CD4-positive, alpha-beta T cell treated with Interferon gamma for 1 hour (primary cell): ENCODE data around the gene LCN12.

ENCODE experiments used
- DNase-seq: peaks from one replicate; pipeline ENCODE4 v3.0.0-alpha.2; 2020

Gene LCN12

DNA sequence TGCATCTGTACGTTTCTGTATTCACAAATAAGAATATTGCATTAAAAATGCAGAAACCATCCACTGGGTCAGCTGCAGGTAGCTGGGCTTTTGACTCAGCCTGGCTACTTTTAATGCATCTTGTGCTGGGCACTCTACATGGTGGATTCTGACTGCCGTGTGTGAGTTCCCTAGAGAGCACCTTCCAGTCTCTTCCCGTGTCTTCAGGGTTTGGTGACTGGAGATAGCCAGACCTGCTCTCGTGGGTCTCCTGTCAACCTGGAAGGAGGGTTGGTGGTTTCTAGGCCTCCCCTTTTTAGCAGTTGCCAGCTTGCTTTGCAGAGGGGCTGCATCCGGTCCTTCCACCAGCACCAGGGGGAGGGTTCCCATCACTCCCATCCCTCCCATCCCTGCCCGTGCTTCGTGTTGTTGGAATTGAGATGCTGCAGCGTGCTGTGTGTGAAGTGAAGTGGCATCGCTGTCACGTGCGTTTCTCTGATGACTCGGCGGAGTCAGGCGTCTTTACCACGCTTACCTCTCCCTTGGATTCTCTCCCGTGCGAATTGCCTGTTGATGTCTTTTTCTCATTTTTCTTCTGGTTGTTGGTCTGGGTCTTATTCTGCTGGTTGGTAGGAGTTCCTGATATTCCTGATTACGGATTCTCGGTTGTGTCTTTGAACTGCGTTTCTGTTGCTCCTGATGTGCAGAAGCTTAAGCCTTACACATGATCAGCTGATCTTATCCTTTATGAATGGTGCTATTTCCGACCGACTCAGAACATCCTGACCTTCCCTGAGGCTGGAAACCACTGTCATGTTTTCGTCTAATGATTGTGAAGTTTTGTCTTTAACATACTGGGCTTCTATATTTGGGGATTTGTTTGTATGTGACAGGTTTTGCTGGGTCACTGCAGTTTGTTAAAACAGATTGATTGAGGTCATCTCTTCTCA is 24.5 kb upstream of the LCN12 start:
- DNase-seq: no peak

DNA sequence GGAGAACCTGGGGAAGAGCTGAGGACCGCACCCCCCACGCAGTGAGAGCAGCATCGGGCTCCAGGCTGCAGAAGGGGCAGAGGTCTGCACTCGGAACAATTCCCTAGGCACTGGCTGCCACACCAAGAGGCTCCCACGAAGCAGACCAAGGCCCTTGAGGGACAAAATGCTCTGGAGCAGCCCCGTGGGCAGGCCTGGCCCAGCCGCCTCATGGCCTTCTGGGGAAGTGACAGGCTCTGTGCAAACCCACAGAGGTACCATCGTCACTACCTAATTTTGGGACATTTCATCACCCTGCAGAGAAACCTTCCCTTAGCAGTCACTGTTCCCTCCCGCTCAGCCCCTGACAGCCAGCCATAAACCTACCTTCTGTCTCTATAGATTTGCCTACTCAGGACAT is 23.5 kb upstream of the LCN12 start:
- no peak for DNase-seq

DNA sequence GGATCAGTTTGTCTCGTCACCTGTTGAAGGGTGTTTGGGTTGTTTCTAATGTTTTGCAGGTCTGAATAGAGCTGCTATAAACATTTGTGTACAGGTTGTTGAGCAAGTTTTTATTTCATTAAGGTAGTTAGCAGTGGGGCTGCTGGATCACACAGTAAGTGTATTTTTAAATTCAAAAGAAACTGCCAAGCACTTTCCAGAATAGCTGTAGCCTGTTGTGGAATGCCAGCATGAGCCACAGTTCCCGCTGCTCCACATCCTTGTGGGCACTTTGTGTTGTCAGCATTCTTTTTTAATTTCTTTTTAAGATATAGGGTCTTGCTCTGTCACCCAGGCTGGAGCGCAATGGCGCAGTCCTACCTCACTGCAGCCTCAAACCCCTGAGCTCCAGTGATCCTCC is 22.1 kb upstream of the LCN12 start:
- DNase-seq: no peak

- DNase-seq: no peak
These were observed 20.4 kb upstream of the LCN12 start for GRCh38 chr9:136931611-136932130.

DNA sequence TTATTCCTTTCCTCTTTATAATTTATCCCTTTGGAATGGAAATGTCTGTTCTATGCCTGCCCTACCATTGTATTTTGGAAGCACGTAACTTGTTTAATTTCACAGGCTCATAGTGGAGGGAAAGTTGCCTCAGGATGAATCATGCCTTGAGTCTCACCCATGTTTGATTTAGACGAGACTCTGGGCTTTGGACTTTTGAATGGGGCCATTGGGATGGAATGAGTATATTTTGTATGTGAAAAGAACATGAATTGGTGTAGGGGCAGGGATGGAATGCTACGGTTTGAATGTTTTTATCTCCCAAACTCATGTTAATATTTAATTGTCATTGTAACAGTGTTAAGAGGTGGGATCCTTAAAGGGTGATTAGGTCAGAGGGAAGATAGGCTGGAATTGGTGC is 17.8 kb upstream of the LCN12 start:
- no peak for DNase-seq

DNA sequence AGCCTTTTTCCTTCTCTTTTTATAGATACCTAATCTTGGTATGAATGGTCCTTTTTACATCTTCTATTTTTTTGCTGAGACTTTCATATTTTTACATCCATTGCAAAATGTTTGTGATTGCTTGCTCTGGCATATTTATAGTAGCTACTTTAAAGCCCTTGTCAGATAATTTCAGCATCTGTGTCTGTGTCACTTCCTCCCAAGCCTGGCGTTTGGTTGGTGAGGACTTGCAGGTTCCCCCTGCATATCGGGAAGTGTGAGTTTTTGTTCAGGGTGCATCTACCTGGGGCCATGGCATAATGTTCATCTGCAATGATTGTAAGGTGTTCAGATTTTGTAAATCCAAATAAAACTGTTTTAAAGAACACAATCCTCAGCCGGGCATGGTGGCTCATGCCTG is 16.4 kb upstream of the LCN12 start:
- no peak for DNase-seq

DNA sequence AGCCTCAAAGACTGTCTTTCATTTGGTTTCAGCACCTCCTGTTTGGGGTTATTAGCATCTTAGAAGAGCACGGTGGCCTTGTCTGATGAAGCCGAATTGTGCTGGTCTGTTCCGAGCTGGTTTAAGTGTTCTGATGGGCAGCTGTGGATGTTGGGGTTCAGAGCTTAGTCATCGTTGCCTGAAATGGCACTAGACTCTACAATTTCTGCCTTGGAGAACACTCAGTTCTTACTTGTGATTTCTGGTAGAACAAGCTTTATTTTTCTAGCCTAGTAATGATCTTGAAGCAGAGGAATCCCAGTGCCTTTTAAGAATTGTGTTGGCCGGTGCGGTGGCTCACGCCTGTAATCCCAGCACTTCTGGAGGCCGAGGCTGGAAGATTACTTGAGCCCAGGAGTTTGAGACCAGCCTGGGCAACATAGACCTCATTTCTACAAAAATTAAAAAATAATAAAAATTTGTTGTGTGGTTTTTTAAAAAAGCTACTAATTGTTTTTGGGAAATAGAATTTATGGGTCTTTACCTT is 15.4 kb upstream of the LCN12 start:
- DNase-seq: no peak

- no peak for DNase-seq
These were observed 14.7 kb upstream of the LCN12 start for GRCh38 chr9:136937186-136938001.

DNA sequence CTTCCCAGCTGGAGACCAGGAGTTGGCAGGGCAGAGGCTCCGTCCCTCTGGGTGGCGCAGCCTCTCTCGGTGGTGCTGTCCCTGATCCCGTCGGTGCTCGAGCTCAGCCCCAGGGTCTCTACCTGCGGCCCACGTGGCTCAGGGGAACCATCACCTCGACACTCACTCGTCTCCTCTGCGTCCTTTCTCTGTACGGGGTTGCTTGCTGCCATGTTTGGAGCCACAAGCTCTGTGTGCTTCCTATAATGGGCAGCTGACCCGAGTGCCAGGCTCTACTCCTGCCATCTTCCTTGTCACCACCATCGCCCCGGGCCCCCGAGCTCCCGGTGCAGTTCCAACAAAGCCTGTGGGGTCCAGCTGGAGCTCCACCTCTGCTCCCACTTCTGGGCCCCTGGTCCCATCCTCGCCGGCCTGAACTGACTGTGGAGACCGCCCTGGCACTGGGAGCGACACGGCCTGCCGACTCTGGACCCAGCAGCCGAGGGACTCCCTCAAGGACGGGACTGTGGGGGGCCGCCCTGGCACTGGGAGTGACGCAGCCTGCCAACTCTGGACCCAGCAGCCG is 12.6 kb upstream of the LCN12 start:
- DNase-seq: no peak

DNA sequence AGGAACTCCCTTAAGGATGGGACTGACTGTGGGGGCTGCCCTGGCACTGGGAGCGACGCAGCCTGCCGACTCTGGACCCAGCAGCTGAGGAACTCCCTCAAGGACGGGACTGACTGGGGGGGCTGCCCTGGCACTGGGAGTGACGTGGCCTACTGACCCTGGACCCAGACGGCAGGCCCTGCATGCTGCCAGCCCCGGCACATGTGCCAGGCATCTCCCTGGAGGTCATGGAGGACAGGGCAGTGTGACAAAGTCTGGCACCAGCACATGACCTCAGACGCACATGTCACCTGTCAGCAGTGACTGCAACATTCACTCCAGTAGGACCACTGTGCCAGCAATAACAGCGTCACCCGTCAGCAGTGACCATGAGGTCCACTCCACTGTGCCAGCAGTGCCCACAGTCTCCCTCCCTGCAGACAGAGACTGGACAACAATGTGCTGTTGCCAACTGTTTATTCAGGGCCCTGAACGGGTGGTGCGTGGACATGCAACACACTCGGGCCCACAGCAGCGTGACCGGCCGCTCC is 12.0 kb upstream of the LCN12 start:
- DNase-seq: no peak

- DNase-seq: no peak
These were observed 11.4 kb upstream of the LCN12 start for GRCh38 chr9:136940526-136941230.

DNA sequence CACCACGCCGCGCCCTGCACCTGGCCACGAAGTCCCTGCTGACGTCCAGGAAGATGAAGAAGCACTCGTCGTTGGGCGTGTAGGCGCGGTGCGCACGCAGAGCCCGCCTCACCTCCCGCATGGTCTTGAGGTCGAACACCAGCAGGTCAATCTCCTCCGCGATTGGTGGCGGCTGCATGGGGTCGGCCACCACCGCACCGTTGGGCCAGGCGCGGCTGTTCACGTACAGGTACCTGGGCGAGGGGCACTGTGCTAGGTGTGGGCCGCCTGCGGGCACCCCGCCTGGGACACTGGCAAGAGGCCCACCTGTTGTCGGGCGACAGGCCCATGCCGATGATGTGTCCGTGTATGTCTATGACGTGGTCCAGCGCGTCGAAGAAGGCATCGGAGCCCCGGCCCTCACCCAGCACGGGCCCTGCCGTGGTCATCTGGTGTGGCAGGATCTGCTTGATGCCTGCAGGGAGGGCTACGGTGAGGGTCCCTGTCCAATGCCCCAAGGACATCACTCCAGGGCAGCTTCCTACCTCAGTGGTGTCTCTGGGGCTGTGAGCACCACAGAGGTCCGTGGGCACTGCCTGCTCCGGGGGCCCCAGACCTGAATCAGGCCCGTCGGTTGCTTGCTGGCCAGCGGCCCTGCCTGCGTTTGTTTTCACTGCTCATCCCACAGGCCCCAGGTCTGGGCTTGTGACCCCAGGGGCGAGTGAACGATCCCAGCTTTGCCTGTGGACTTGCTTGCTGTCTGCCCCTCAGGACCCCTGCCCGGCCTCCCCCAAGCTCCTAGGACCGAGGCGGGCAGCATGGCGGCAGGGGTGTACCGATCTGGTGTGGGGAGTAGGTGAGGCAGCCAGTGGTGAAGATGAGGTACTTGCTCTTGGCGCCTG is 10.6 kb upstream of the LCN12 start:
- DNase-seq: no peak

- no peak for DNase-seq
These were observed 9.8 kb upstream of the LCN12 start for GRCh38 chr9:136942112-136942880.

DNA sequence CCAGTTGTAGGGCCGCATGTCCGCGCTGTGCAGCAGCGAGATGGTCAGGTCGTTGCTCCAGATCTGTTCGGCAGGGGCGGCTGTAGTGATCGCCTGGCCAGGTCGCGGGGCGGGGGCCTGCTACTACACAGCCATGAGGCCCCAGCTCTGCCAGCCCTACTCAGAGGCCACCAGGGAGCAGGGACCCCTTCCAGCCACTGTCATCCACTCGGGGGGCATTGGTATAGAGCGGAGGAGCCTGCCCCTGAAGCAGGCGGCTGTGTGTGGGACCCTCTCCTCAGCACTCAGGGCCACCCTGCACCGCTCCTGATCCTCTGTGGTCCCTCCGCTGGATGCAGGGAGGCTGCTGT is 9.2 kb upstream of the LCN12 start:
- DNase-seq: no peak

GRCh38 chr9:136943291-136944211 is 8.5 kb upstream of the LCN12 start:
- peak; percentile 8 for DNase-seq

DNA sequence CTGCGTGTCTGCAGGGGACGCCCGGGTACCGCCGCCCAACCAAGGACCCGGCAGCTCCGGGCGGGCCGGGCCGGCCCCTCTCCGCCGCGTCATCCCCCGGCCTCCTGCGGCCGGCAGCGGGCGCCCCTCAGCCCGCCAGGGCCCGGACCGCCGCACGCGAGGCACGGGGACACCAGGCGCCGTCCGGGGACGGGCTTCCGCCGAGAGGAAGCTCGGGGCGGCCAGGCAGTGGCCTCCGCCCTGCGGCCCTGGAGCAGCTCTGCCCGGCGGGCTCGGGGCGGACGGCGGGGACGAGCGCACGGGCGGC is 7.9 kb upstream of the LCN12 start:
- DNase-seq: no peak

GRCh38 chr9:136944519-136945332 is 7.3 kb upstream of the LCN12 start, which contains the start of the genes C8G and FBXW5:
Gene C8G (plus strand): TSS chr9:136945243. CDS start chr9:136945321, 78 bp downstream.
Gene FBXW5 (minus strand): TSS chr9:136944738. CDS start chr9:136944083, 655 bp downstream.
- DNase-seq: peak; percentile 94
